K562 (cell line): Measurements from ENCODE around the gene ADARB2. TPM values are rescaled to one million over a fixed set of nuclear protein-coding genes. Genes with fewer than 3 reads are reported as not detected.

Experiments used
- ATAC-seq: fragments of 200-7000 bp; cut with Tn5 transposase; 3 replicates; pipeline ENCODE4 v1.9.1; 2020; ENCODE audit warnings: moderate library complexity
- BruUV-seq: library from RNA; stranded (reverse); fragments of 400-500 nt; replicated peaks from 2 replicates; lab custom pipeline; 2021; lab: Mats Ljungman, UMichigan
- CTCF ChIA-PET: fragments of 300-600 bp; formaldehyde crosslinking; extraction: SDS; loops from one replicate; lab custom pipeline; 2021; ENCODE audit warnings: low intra/inter-chr PET ratio; lab: Yijun Ruan, JAX
- POLR2A ChIA-PET: fragments of 300-600, 350-650 bp; sonication (Branson Sonifier 250); formaldehyde crosslinking; extraction: SDS; loops from one replicate; lab custom pipeline; 2021; ENCODE audit warnings: antibody characterized with exemption, inconsistent platforms; lab: Yijun Ruan, JAX
- DNase-seq, 4 experiments: peaks; one replicate each; pipeline versions ENCODE4 v3.0.0 to v3.0.0-alpha.2; 2011 to 2018; ENCODE audit warnings: low spot score in 3 of 4, mixed read lengths in 3 of 4; ENCODE audit errors: extremely low read depth in 1 of 4
- FAIRE-seq: peaks from 2 replicates; lab custom pipeline; 2011; peaks lifted over from hg19 to GRCh38; lab: Jason Lieb, UNC
- H2AFZ ChIP-seq: 2 replicates; pipeline ENCODE4 v1.6.0; 2011; ENCODE audit warnings: low read depth, low read length, control low read depth, inconsistent platforms
- H3K27ac ChIP-seq: fragments of 200-600 bp; 3 replicates; pipeline ENCODE4 v1.8.0; 2011; ENCODE audit warnings: low read depth, mild to moderate bottlenecking, control low read depth, inconsistent platforms, low read length, moderate library complexity, mixed read lengths; ENCODE audit errors: extremely low read depth
- H3K27me3 ChIP-seq, 2 experiments: fragments of 300-600 bp in 1 of 2; 2 replicates in 1 of 2; 3 replicates in 1 of 2; pipeline versions ENCODE4 v1.6.0 to v1.8.0; 2011; ENCODE audit warnings: inconsistent platforms in 2 of 2, low read length in 2 of 2, mild to moderate bottlenecking in 1 of 2, mixed read lengths in 1 of 2, moderate library complexity in 1 of 2; ENCODE audit not compliant: control insufficient read depth in 2 of 2, insufficient read depth in 2 of 2
- H3K36me3 ChIP-seq: fragments of 300-600 bp; 3 replicates; pipeline ENCODE4 v1.8.0; 2011; ENCODE audit warnings: mild to moderate bottlenecking, low read length, inconsistent platforms; ENCODE audit not compliant: control insufficient read depth, insufficient read depth
- H3K4me1 ChIP-seq, 2 experiments: fragments of 200-600 bp in 1 of 2; replicated peaks in 1 of 2; 2 replicates in 1 of 2; 3 replicates in 1 of 2; pipeline versions ENCODE4 v1.5.1 to v1.8.0; 2011; ENCODE audit warnings: inconsistent platforms in 2 of 2, low read length in 2 of 2, mild to moderate bottlenecking in 1 of 2, mixed read lengths in 1 of 2, moderate library complexity in 1 of 2; ENCODE audit not compliant: control insufficient read depth in 2 of 2, insufficient read depth in 2 of 2
- H3K4me2 ChIP-seq: 2 replicates; pipeline ENCODE4 v1.6.1; 2011; ENCODE audit warnings: low read length, control low read depth, inconsistent platforms, mixed read lengths; ENCODE audit not compliant: insufficient read depth
- H3K4me3 ChIP-seq: fragments of 200-600 bp; sonication (generic), shearing (Covaris generic); 2 replicates; pipeline ENCODE4 v1.5.1; 2016; ENCODE audit warnings: control low read depth, inconsistent platforms
- H3K79me2 ChIP-seq: fragments of 200-600 bp; 3 replicates; pipeline ENCODE4 v1.8.0; 2011; ENCODE audit warnings: low read length, inconsistent platforms; ENCODE audit not compliant: control insufficient read depth, insufficient read depth
- H3K9ac ChIP-seq, 2 experiments: 2 replicates each; pipeline versions ENCODE4 v1.6.0 to v1.6.1; 2011; ENCODE audit warnings: low read depth in 2 of 2, low read length in 2 of 2, control low read depth in 1 of 2, inconsistent platforms in 1 of 2, mild to moderate bottlenecking in 1 of 2, mixed read lengths in 1 of 2; ENCODE audit not compliant: insufficient read depth in 1 of 2
- H3K9me1 ChIP-seq: one replicate; pipeline ENCODE4 v1.6.0; 2011; ENCODE audit warnings: inconsistent platforms, mild to moderate bottlenecking, low read length, moderate library complexity; ENCODE audit not compliant: control insufficient read depth, insufficient read depth
- H3K9me3 ChIP-seq: replicated peaks from 2 replicates; pipeline ENCODE4 v1.5.1; 2011; ENCODE audit warnings: low read depth, low read length, inconsistent platforms; ENCODE audit not compliant: control insufficient read depth, insufficient read depth
- H4K20me1 ChIP-seq: replicated peaks from 2 replicates; pipeline ENCODE4 v1.6.1; 2011; ENCODE audit warnings: low read length, inconsistent platforms, mixed read lengths; ENCODE audit not compliant: control insufficient read depth, insufficient read depth
- ATF6 ChIP-seq: sonication (generic); formaldehyde crosslinking; IDR thresholded peaks from 2 replicates; pipeline ENCODE4 v1.4.0; 2020; ENCODE audit warnings: mild to moderate bottlenecking, missing genetic modification reagents
- CBX1 ChIP-seq: sonication (generic); IDR thresholded peaks from 2 replicates; pipeline ENCODE4 v1.6.1; 2016; ENCODE audit warnings: antibody characterized with exemption, low read depth, mild to moderate bottlenecking
- CBX2 ChIP-seq: fragments of 200-600 bp; sonication (generic); IDR thresholded peaks from one replicate; pipeline ENCODE4 v1.6.1; 2012; ENCODE audit warnings: mild to moderate bottlenecking, low read length, inconsistent platforms; ENCODE audit not compliant: insufficient read depth, poor library complexity, severe bottlenecking
- CCNT2 ChIP-seq: IDR thresholded peaks from 2 replicates; pipeline ENCODE4 v1.6.1; 2011; ENCODE audit warnings: borderline replicate concordance, low read depth, mild to moderate bottlenecking, moderate library complexity, mixed read lengths, low read length; ENCODE audit not compliant: insufficient read length; ENCODE audit errors: extremely low read depth
- DPF2 ChIP-seq: fragments of 450-650 bp; IDR thresholded peaks from 2 replicates; pipeline ENCODE4 v1.6.1; 2016
- KAT8 ChIP-seq: fragments of 450-650 bp; IDR thresholded peaks from 2 replicates; pipeline ENCODE4 v1.6.1; 2016; ENCODE audit warnings: low read depth, mild to moderate bottlenecking
- NFXL1 ChIP-seq: fragments of 450-650 bp; formaldehyde crosslinking; IDR thresholded peaks from 2 replicates; pipeline ENCODE4 v1.4.0; 2021; ENCODE audit warnings: mild to moderate bottlenecking
- RCOR1 ChIP-seq, 2 experiments: IDR thresholded peaks; 2 replicates each; pipeline ENCODE4 v1.6.1; 2012; ENCODE audit warnings: low read depth in 2 of 2, low read length in 2 of 2, borderline replicate concordance in 1 of 2, improper control_type of control experiment in 1 of 2
- SMARCC2 ChIP-seq: fragments of 450-650 bp; IDR thresholded peaks from 2 replicates; pipeline ENCODE4 v1.6.1; 2017; ENCODE audit warnings: antibody characterized with exemption, moderate library complexity, mild to moderate bottlenecking, low read depth
- ZBTB12 ChIP-seq: fragments of 250-450 bp; sonication (Bioruptor Pico); IDR thresholded peaks from 2 replicates; pipeline ENCODE4 v1.4.0; 2020
- ZFP91 ChIP-seq: sonication (generic); formaldehyde crosslinking; IDR thresholded peaks from 2 replicates; pipeline ENCODE4 v1.8.0; 2022; ENCODE audit warnings: mild to moderate bottlenecking, missing genetic modification reagents
- WGBS: fragments of 100-300 bp; shearing (Covaris generic); methylation state at CpG from one replicate; pipeline ENCODE4 v1.1.6; 2016; ENCODE audit warnings: low coverage, mixed read lengths; ENCODE audit not compliant: insufficient coverage; ENCODE audit errors: missing lambda C conversion rate; 5-methylcytosine and 5-hydroxymethylcytosine counted together
- in situ Hi-C: fragments of 300-500 bp; cut with MboI; formaldehyde crosslinking; loops from 4 replicates; pipeline ENCODE4 v1.15.0; 2018; ENCODE audit warnings: inconsistent platforms, mixed read lengths
- intact Hi-C: fragments of 100-400 bp; cut with micrococcal nuclease; formaldehyde crosslinking; loops from 2 replicates; pipeline ENCODE4 v1.14.2; 2022
- polyA plus RNA-seq, 8 experiments: library from polyadenylated mRNA; depleted of rRNA in 4 of 8; stranded (reverse) in 5 of 8; unstranded in 3 of 8; fragments of >200 nt; fragmentation: Nextera tagmentation in 2 of 8; fragmentation: Illumina TruSeq in 1 of 8; extraction: Ambion mirVana in 2 of 8; extraction: Trizol in 1 of 8; gene quantifications; 2 replicates each; pipeline versions ENCODE4 v1.2.1 to v1.2.3, GENCODE V29; 2011 to 2014; ENCODE audit warnings: inconsistent platforms in 1 of 8, missing spikeins in 1 of 8
- total RNA-seq, 7 experiments: library from RNA; depleted of rRNA in 6 of 7; stranded (reverse); fragments of >200 nt in 6 of 7; fragmentation: Illumina TruSeq in 2 of 7; extraction: Trizol in 2 of 7; gene quantifications; 2 replicates each; pipeline versions ENCODE4 v1.2.1 to v1.2.3, GENCODE V29; 2011 to 2021; ENCODE audit warnings: low replicate concordance in 1 of 7
- TF ChIP-seq, protein P1 (sequence below): fragments of 450-650 bp; IDR thresholded peaks from 2 replicates; pipeline ENCODE4 v1.6.1; 2018; ENCODE audit not compliant: partially characterized antibody
- TF ChIP-seq, protein P2 (sequence below): fragments of 450-650 bp; conservative IDR thresholded peaks from 2 replicates; pipeline ENCODE4 v1.6.1; 2016; ENCODE audit warnings: missing genetic modification characterization, low read depth, mild to moderate bottlenecking, missing compliant biosample characterization, moderate library complexity

The ADARB2 gene
- total and polyA plus RNA-seq, 9 of the 15 experiments (the other 6 are each of a cell fraction or from before 2014, with no cell fraction given) = not detected

DNA sequence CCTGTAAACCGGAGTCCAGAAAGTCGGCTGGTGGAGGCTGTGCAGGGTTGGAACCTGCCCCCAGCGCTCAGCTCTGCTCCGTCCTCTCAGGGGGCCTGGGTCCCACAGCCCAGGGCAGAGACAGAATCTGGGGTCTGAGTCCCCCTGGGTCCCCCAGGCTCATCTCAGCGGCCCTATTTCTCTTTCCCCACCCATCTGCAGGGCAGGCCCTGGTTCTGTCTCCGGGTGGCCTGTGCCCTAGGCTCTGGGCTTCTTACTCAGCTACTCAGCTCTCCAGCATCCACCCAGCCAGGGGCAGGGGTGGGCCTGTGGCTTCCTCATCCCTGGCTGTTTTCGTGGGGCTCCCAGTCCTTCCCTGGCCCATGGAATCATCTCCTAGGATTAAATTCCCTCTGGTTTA is 183.4 kb downstream of the ADARB2 start:
- no peak overlapping the region for H3K4me2 ChIP-seq
- no peak for DNase-seq
- POLR2A ChIA-PET = no interaction called here
- no peaks in the 10 kb centered on the region; a peak in 1 of 5 replicates for H3K4me1 ChIP-seq
- H3K9me1 ChIP-seq = no peaks in the 10 kb centered on the region
- intact Hi-C loops (no loop called here), in situ Hi-C loops (no loop called here)
- H3K27me3 ChIP-seq = peaks cover 16 to 61% of the 10 kb centered on the region in 2 experiments; a peak in 3 of 5 replicates
- H3K9me3 ChIP-seq = no peaks in the 10 kb centered on the region
- CTCF ChIA-PET = no interaction called here
- H4K20me1 ChIP-seq = peaks cover 1% of the 10 kb centered on the region; the same call in 1 of the 2 replicates
- no peak overlapping the region for H2AFZ ChIP-seq
- no peak for ATAC-seq
- H3K36me3 ChIP-seq = no peaks in the 10 kb centered on the region
- no TSS peak for BruUV-seq
- WGBS = 0% methylated on average over 7 of the region's 7 CpGs
- no peaks in the 10 kb centered on the region for H3K79me2 ChIP-seq
- H3K9ac ChIP-seq = no peak overlapping the region
- H3K27ac ChIP-seq = no peak overlapping the region
- H3K4me3 ChIP-seq = no peak overlapping the region
- FAIRE-seq = no peak
- no peak for TF ChIP-seq RCOR1 (IDR thresholded peaks at IDR 0.05; ENCODE audit: borderline replicate concordance in 1 of 2, low read depth in 2 of 2, low read length in 2 of 2)
- TF ChIP-seq CBX2 = no peak
- TF ChIP-seq, protein P1, sequence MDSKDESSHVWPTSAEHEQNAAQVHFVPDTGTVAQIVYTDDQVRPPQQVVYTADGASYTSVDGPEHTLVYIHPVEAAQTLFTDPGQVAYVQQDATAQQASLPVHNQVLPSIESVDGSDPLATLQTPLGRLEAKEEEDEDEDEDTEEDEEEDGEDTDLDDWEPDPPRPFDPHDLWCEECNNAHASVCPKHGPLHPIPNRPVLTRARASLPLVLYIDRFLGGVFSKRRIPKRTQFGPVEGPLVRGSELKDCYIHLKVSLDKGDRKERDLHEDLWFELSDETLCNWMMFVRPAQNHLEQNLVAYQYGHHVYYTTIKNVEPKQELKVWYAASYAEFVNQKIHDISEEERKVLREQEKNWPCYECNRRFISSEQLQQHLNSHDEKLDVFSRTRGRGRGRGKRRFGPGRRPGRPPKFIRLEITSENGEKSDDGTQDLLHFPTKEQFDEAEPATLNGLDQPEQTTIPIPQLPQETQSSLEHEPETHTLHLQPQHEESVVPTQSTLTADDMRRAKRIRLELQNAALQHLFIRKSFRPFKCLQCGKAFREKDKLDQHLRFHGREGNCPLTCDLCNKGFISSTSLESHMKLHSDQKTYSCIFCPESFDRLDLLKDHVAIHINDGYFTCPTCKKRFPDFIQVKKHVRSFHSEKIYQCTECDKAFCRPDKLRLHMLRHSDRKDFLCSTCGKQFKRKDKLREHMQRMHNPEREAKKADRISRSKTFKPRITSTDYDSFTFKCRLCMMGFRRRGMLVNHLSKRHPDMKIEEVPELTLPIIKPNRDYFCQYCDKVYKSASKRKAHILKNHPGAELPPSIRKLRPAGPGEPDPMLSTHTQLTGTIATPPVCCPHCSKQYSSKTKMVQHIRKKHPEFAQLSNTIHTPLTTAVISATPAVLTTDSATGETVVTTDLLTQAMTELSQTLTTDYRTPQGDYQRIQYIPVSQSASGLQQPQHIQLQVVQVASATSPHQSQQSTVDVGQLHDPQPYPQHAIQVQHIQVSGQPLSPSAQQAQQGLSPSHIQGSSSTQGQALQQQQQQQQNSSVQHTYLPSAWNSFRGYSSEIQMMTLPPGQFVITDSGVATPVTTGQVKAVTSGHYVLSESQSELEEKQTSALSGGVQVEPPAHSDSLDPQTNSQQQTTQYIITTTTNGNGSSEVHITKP = no peak
- TF ChIP-seq ATF6 (CRISPR knock-in tag) = no peak
- TF ChIP-seq, protein P2, sequence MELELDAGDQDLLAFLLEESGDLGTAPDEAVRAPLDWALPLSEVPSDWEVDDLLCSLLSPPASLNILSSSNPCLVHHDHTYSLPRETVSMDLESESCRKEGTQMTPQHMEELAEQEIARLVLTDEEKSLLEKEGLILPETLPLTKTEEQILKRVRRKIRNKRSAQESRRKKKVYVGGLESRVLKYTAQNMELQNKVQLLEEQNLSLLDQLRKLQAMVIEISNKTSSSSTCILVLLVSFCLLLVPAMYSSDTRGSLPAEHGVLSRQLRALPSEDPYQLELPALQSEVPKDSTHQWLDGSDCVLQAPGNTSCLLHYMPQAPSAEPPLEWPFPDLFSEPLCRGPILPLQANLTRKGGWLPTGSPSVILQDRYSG (tag) = no peak
- no peak for TF ChIP-seq SMARCC2
- TF ChIP-seq CBX1 = no peak
- no peak for TF ChIP-seq NFXL1 (CRISPR knock-in tag)
- no peak for TF ChIP-seq ZBTB12
- no peak for TF ChIP-seq DPF2
- no peak for TF ChIP-seq ZFP91 (CRISPR knock-in tag)
- TF ChIP-seq KAT8 = no peak
- no peak for TF ChIP-seq CCNT2
